Measurements from ENCODE around the gene COMT.

Gene COMT

GRCh38 chr22:19984201-19984753, 42.7 kb downstream of the COMT start:
- DNase-seq = no peak

GRCh38 chr22:19984851-19985811, 43.6 kb downstream of the COMT start:
- DNase-seq = no peak

- no peak for DNase-seq
These were observed 44.4 kb downstream of the COMT start for GRCh38 chr22:19986011-19986409.

GRCh38 chr22:19986410-19987341, 45.1 kb downstream of the COMT start:
- DNase-seq = peak; percentile 78

- DNase-seq = no peak
These were observed 46.1 kb downstream of the COMT start for GRCh38 chr22:19987394-19988306.

GRCh38 chr22:19988331-19988808, 46.8 kb downstream of the COMT start:
- no peak for DNase-seq

GRCh38 chr22:19988965-19989724, 47.6 kb downstream of the COMT start:
- DNase-seq = no peak

GRCh38 chr22:19989725-19990067, 48.1 kb downstream of the COMT start:
- no peak for DNase-seq

- DNase-seq = no peak
These were observed 48.6 kb downstream of the COMT start for GRCh38 chr22:19990188-19990587.

GRCh38 chr22:19990609-19991394, 49.2 kb downstream of the COMT start:
- no peak for DNase-seq

- DNase-seq = no peak
These were observed 49.7 kb downstream of the COMT start for GRCh38 chr22:19991395-19991644.

- no peak for DNase-seq
These were observed 50.3 kb downstream of the COMT start for GRCh38 chr22:19991645-19992451.

- no peak for DNase-seq
These were observed 50.9 kb downstream of the COMT start for GRCh38 chr22:19992481-19992911.

GRCh38 chr22:19992921-19993355, 51.4 kb downstream of the COMT start:
- no peak for DNase-seq

- DNase-seq = no peak
These were observed 52.4 kb downstream of the COMT start for GRCh38 chr22:19993926-19994325.

GRCh38 chr22:19994851-19995610, 53.5 kb downstream of the COMT start:
- DNase-seq = no peak

GRCh38 chr22:19995611-19996339, 54.2 kb downstream of the COMT start:
- DNase-seq = no peak

GRCh38 chr22:19996694-19997384, 55.3 kb downstream of the COMT start:
- DNase-seq = peak; percentile 77

Data from NCI-H82 (cell line).